ENCODE data around the gene TRIP12. TPM values are rescaled to one million over a fixed set of nuclear protein-coding genes. Genes with fewer than 3 reads are reported as not detected.
"Not testable (repeated sequence)": the region's sequence is repeated elsewhere in the genome, so short reads cannot be mapped to it uniquely, and the experiment has no call there.

TRIP12 gene
- total RNA-seq, 1 donor = 249 TPM

- peaks cover 3% of the 10 kb centered on the region for H3K4me1 ChIP-seq (ENCODE audit: insufficient read depth, low read length)
- H3K79me2 ChIP-seq (ENCODE audit: insufficient read depth, low read length) = peaks cover 69% of the 10 kb centered on the region
- H3K36me3 ChIP-seq (ENCODE audit: insufficient read depth, low read length) = peaks cover 17% of the 10 kb centered on the region
- H2AFZ ChIP-seq (ENCODE audit: low read length) = no peak overlapping the region
- no peak overlapping the region for H3K4me3 ChIP-seq (ENCODE audit: insufficient read depth, low read length)
- TF ChIP-seq, protein P1, sequence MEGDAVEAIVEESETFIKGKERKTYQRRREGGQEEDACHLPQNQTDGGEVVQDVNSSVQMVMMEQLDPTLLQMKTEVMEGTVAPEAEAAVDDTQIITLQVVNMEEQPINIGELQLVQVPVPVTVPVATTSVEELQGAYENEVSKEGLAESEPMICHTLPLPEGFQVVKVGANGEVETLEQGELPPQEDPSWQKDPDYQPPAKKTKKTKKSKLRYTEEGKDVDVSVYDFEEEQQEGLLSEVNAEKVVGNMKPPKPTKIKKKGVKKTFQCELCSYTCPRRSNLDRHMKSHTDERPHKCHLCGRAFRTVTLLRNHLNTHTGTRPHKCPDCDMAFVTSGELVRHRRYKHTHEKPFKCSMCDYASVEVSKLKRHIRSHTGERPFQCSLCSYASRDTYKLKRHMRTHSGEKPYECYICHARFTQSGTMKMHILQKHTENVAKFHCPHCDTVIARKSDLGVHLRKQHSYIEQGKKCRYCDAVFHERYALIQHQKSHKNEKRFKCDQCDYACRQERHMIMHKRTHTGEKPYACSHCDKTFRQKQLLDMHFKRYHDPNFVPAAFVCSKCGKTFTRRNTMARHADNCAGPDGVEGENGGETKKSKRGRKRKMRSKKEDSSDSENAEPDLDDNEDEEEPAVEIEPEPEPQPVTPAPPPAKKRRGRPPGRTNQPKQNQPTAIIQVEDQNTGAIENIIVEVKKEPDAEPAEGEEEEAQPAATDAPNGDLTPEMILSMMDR (IDR thresholded peaks at IDR 0.05; ENCODE audit: extremely low read depth, low read depth, low read length) = no peak
- H3K27ac ChIP-seq (ENCODE audit: low read depth, low read length) = no peak overlapping the region
- H3K27me3 ChIP-seq (ENCODE audit: insufficient read depth, low read length) = no peaks in the 10 kb centered on the region
- peaks cover 32% of the 10 kb centered on the region for H4K20me1 ChIP-seq (ENCODE audit: insufficient read depth, low read length)
- DNase-seq (ENCODE audit: insufficient read length, low spot score, missing footprints) = no peak
- H3K4me2 ChIP-seq (ENCODE audit: insufficient read depth, low read length) = peak overlapping the region; percentile 9
- H3K9me3 ChIP-seq (ENCODE audit: low read depth, low read length) = no peaks in the 10 kb centered on the region
Measured at GRCh38 chr2:229835596-229836283, 86.1 kb downstream of the TRIP12 start.

GRCh38 chr2:229834368-229834767, 87.4 kb downstream of the TRIP12 start:
- not testable (repeated sequence) for H3K9me3 ChIP-seq (ENCODE audit: low read depth, low read length); H3K4me2 ChIP-seq (ENCODE audit: insufficient read depth, low read length); DNase-seq (ENCODE audit: insufficient read length, low spot score, missing footprints); H3K27ac ChIP-seq (ENCODE audit: low read depth, low read length); H3K27me3 ChIP-seq (ENCODE audit: insufficient read depth, low read length); H3K4me1 ChIP-seq (ENCODE audit: insufficient read depth, low read length); H3K4me3 ChIP-seq (ENCODE audit: insufficient read depth, low read length); H2AFZ ChIP-seq (ENCODE audit: low read length)
- H3K79me2 ChIP-seq (ENCODE audit: insufficient read depth, low read length) = peaks cover 63% of the 10 kb centered on the region
- peaks cover 30% of the 10 kb centered on the region for H3K36me3 ChIP-seq (ENCODE audit: insufficient read depth, low read length)
- peaks cover 32% of the 10 kb centered on the region for H4K20me1 ChIP-seq (ENCODE audit: insufficient read depth, low read length)

DNA sequence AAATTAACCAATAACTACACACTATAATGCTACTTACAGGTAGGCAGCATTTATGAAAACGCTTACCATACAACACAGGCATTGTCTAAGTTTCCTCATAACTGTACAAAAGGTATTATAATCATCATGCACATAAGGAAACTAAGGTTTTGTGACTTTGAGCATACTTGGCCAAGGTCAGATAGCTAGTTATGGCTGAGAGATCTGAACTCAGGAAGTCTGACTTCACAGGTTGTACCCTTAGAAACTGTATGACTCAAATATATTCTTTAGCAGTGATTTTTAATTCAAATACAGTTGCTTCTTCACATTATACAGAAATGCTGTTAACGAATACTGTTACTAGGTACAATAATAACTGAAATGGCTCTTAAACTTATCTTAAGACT, 89.3 kb downstream of the TRIP12 start:
- Histone ChIP-seq H3K36me3 (ENCODE audit: insufficient read depth, low read length) (peaks cover 43% of the 10 kb centered on the region), H3K4me2 (ENCODE audit: insufficient read depth, low read length) (no peak overlapping the region), H2AFZ (ENCODE audit: low read length) (no peak overlapping the region), H3K79me2 (ENCODE audit: insufficient read depth, low read length) (peaks cover 48% of the 10 kb centered on the region), H3K9me3 (ENCODE audit: low read depth, low read length) (no peaks in the 10 kb centered on the region), H4K20me1 (ENCODE audit: insufficient read depth, low read length) (peaks cover 34% of the 10 kb centered on the region), H3K27ac (ENCODE audit: low read depth, low read length) (no peak overlapping the region), H3K4me1 (ENCODE audit: insufficient read depth, low read length) (peaks cover 3% of the 10 kb centered on the region), H3K27me3 (ENCODE audit: insufficient read depth, low read length) (no peaks in the 10 kb centered on the region), H3K4me3 (ENCODE audit: insufficient read depth, low read length) (no peak overlapping the region)
- TF ChIP-seq, protein P1 (IDR thresholded peaks at IDR 0.05; ENCODE audit: extremely low read depth, low read depth, low read length) = no peak
- DNase-seq (ENCODE audit: insufficient read length, low spot score, missing footprints) = no peak

DNA sequence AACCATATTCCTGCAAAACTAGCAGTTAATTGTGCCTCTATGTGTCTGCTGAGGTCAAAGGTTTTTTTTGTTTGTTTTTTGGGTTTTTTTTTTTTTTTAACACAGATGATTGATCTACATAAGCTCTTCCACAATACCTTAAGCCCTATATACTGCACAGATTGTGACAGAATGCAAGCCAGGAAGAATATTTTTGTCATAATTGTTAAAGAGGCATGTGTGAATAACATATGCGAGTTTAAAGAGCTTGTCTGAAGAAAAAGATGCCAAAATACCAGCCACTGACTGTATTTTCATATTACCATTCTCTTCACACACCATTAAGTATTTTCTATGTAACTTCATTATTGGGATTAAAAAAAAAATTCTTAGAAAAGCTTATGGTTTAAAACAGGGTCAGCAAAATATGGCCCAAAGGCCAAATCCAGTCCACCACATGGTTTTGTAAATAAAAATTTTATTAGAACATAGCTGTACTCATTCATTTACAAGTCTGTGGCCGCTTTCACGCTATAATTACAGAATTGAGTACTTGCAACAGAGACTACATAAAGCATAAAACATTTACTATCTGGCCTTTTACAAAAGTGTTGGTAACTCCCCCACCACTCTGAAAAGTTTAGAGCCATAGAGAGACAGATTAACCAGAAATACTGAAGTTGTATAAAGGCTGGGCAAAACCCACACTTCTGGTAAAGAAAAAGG, 89.9 kb downstream of the TRIP12 start:
- H3K9me3 ChIP-seq (ENCODE audit: low read depth, low read length) = no peaks in the 10 kb centered on the region
- peaks cover 44% of the 10 kb centered on the region for H3K36me3 ChIP-seq (ENCODE audit: insufficient read depth, low read length)
- TF ChIP-seq, protein P1 (IDR thresholded peaks at IDR 0.05; ENCODE audit: extremely low read depth, low read depth, low read length) = no peak
- no peak overlapping the region for H3K4me2 ChIP-seq (ENCODE audit: insufficient read depth, low read length)
- H3K4me3 ChIP-seq (ENCODE audit: insufficient read depth, low read length) = no peak overlapping the region
- H3K27me3 ChIP-seq (ENCODE audit: insufficient read depth, low read length) = no peaks in the 10 kb centered on the region
- H2AFZ ChIP-seq (ENCODE audit: low read length) = no peak overlapping the region
- H3K79me2 ChIP-seq (ENCODE audit: insufficient read depth, low read length) = peaks cover 47% of the 10 kb centered on the region
- peaks cover 32% of the 10 kb centered on the region for H4K20me1 ChIP-seq (ENCODE audit: insufficient read depth, low read length)
- peaks cover 3% of the 10 kb centered on the region for H3K4me1 ChIP-seq (ENCODE audit: insufficient read depth, low read length)
- no peak overlapping the region for H3K27ac ChIP-seq (ENCODE audit: low read depth, low read length)
- DNase-seq (ENCODE audit: insufficient read length, low spot score, missing footprints) = no peak

All from osteoblast (primary cell).